Esophagus muscularis mucosa (tissue), 4 donors: ENCODE measurements around the gene EVI5. TPM values are rescaled to one million over a fixed set of nuclear protein-coding genes. Genes with fewer than 3 reads are reported as not detected.

Experiments
- DNase-seq: peaks from one replicate; pipeline ENCODE4 v3.0.0-alpha.2; 2017; ENCODE audit errors: extremely low spot score
- H3K27ac ChIP-seq, 4 donors: fragments of 200-600 bp; sonication (generic); replicated peaks in 1 of 4; 1 replicate in 3 of 4; 2 replicates in 1 of 4; pipeline ENCODE4 v1.5.1; 2016 to 2019; ENCODE audit warnings: mild to moderate bottlenecking in 1 of 4
- H3K27me3 ChIP-seq, 4 donors: fragments of 200-600 bp; sonication (generic); one replicate each; pipeline versions ENCODE4 v1.5.1 to v1.6.0; 2016 to 2019
- H3K36me3 ChIP-seq, 4 donors: fragments of 200-600 bp; sonication (generic); one replicate each; pipeline ENCODE4 v1.5.1; 2016 to 2019
- H3K4me1 ChIP-seq, 4 donors: fragments of 200-600 bp; sonication (generic); one replicate each; pipeline ENCODE4 v1.5.1; 2016 to 2019
- H3K4me3 ChIP-seq, 4 donors: fragments of 200-600 bp; sonication (generic); 1 replicate in 2 of 4; 2 replicates in 2 of 4; pipeline ENCODE4 v1.5.1; 2016 to 2019; ENCODE audit warnings: mild to moderate bottlenecking in 4 of 4, moderate library complexity in 1 of 4
- H3K9me3 ChIP-seq, 4 donors: fragments of 200-600 bp; sonication (generic); 1 replicate in 3 of 4; 2 replicates in 1 of 4; pipeline ENCODE4 v1.5.1; 2016 to 2019
- CTCF ChIP-seq, 3 experiments: fragments of 200-600 bp in 2 of 3; fragments of 450-650 bp in 1 of 3; sonication (generic) in 2 of 3; IDR thresholded peaks; one replicate each; pipeline ENCODE4 v1.5.1; 2017 to 2019; ENCODE audit warnings: antibody characterized with exemption in 3 of 3, mild to moderate bottlenecking in 2 of 3, moderate library complexity in 1 of 3
- EP300 ChIP-seq: sonication (generic); formaldehyde crosslinking; IDR thresholded peaks from one replicate; pipeline ENCODE4 v1.6.1; 2017; ENCODE audit warnings: antibody characterized with exemption
- POLR2A ChIP-seq: fragments of 450-650 bp; IDR thresholded peaks from one replicate; pipeline ENCODE4 v1.6.1; 2017; ENCODE audit warnings: antibody characterized with exemption, moderate library complexity, mild to moderate bottlenecking, low read depth
- POLR2AphosphoS5 ChIP-seq, 2 donors: sonication (generic); formaldehyde crosslinking; IDR thresholded peaks; one replicate each; pipeline ENCODE4 v1.6.1; 2017; ENCODE audit warnings: antibody characterized with exemption in 2 of 2
- WGBS: methylation state at CpG from one replicate; pipeline ENCODE4 v1.1.5; 2018; 5-methylcytosine and 5-hydroxymethylcytosine counted together
- intact Hi-C: fragments of 100-400 bp; cut with DNase I; formaldehyde crosslinking; loops from one replicate; pipeline ENCODE4 v1.15.1; 2023
- total RNA-seq, 4 donors: library from RNA; depleted of rRNA; stranded (reverse); fragments of >200 nt; gene quantifications; one replicate each; pipeline versions ENCODE4 v1.1.0 to v1.2.1, GENCODE V29; 2016

The EVI5 gene
- total RNA-seq, 4 donors from 2014 or later: 32.3 to 55.2 (median 40.4) TPM

GRCh38 chr1:92567211-92567868, 217.6 kb downstream of the EVI5 start:
- H3K27ac ChIP-seq: no peak overlapping the region
- H3K4me3 ChIP-seq: no peak overlapping the region
- 100% methylated on average over 1 of the region's 1 CpG for WGBS
- no peaks in the 10 kb centered on the region for H3K9me3 ChIP-seq
- no peak for TF ChIP-seq CTCF (IDR thresholded peaks at IDR 0.05)
- TF ChIP-seq POLR2A: no peak
- TF ChIP-seq POLR2AphosphoS5 (IDR thresholded peaks at IDR 0.05): no peak
- no peak for TF ChIP-seq EP300
- no peaks in the 10 kb centered on the region for H3K4me1 ChIP-seq
- intact Hi-C loops: no loop called here
- H3K36me3 ChIP-seq: peaks cover 0 to 12% (median 0%) of the 10 kb centered on the region in 4 donors
- no peaks in the 10 kb centered on the region for H3K27me3 ChIP-seq
- DNase-seq: no peak

GRCh38 chr1:92563457-92564216, 221.3 kb downstream of the EVI5 start:
- H3K4me3 ChIP-seq: no peak overlapping the region
- H3K36me3 ChIP-seq: peaks cover 0 to 12% (median 0%) of the 10 kb centered on the region in 4 donors
- intact Hi-C loops: no loop called here
- DNase-seq: no peak
- no peaks in the 10 kb centered on the region for H3K27me3 ChIP-seq
- no peak overlapping the region for H3K27ac ChIP-seq
- WGBS: 95% methylated on average over 6 of the region's 6 CpGs
- no peaks in the 10 kb centered on the region for H3K9me3 ChIP-seq
- H3K4me1 ChIP-seq: no peaks in the 10 kb centered on the region
- TF ChIP-seq EP300 (no peak), POLR2A (no peak), POLR2AphosphoS5 (IDR thresholded peaks at IDR 0.05) (no peak), CTCF (IDR thresholded peaks at IDR 0.05) (no peak)

GRCh38 chr1:92556350-92556749, 228.6 kb downstream of the EVI5 start:
- intact Hi-C loops: no loop called here
- DNase-seq: no peak
- Histone ChIP-seq H3K9me3 (no peaks in the 10 kb centered on the region), H3K27me3 (no peaks in the 10 kb centered on the region), H3K27ac (no peak overlapping the region), H3K4me3 (no peak overlapping the region), H3K4me1 (no peaks in the 10 kb centered on the region), H3K36me3 (peaks cover 0 to 3% (median 0%) of the 10 kb centered on the region in 4 donors)
- WGBS: 89% methylated on average over 1 of the region's 1 CpG
- TF ChIP-seq POLR2AphosphoS5 (IDR thresholded peaks at IDR 0.05) (no peak), EP300 (no peak), POLR2A (no peak), CTCF (IDR thresholded peaks at IDR 0.05) (no peak)

GRCh38 chr1:92554216-92554615, 230.7 kb downstream of the EVI5 start:
- TF ChIP-seq CTCF (IDR thresholded peaks at IDR 0.05): no peak
- no peak for TF ChIP-seq POLR2A
- no peak for TF ChIP-seq POLR2AphosphoS5 (IDR thresholded peaks at IDR 0.05)
- TF ChIP-seq EP300: no peak
- 91% methylated on average over 3 of the region's 3 CpGs for WGBS
- Histone ChIP-seq H3K36me3 (peaks cover 0 to 3% (median 0%) of the 10 kb centered on the region in 4 donors), H3K4me3 (no peak overlapping the region), H3K27me3 (no peaks in the 10 kb centered on the region), H3K4me1 (no peaks in the 10 kb centered on the region), H3K27ac (no peak overlapping the region), H3K9me3 (no peaks in the 10 kb centered on the region)
- intact Hi-C loops: no loop called here
- DNase-seq: no peak
